ENCODE data around the gene LAPTM5.

Gene LAPTM5

DNA sequence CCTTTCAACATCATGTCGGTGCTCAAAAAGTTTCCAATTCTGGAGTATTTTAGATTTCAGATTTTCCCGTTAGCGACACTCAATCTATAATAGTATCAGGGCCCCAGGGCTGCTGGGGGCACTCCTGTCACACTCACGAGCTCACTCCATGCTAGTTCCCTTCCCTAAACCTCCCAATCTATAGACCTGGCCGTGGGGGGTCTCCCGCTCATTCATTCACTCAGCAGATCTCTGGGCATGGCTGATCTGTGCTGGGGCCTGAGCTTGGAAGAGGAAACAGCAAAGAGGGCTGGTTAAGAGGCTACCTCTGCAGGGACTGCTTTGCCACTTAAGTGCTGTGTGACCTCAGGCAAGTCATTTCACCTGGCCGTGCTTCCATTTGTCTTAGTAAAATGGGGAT, 46.8 kb upstream of the LAPTM5 start:
- TF ChIP-seq TAF1 (IDR thresholded peaks at IDR 0.05; ENCODE audit: borderline replicate concordance, insufficient read depth, low read length), result no peak
- TF ChIP-seq, protein P1, sequence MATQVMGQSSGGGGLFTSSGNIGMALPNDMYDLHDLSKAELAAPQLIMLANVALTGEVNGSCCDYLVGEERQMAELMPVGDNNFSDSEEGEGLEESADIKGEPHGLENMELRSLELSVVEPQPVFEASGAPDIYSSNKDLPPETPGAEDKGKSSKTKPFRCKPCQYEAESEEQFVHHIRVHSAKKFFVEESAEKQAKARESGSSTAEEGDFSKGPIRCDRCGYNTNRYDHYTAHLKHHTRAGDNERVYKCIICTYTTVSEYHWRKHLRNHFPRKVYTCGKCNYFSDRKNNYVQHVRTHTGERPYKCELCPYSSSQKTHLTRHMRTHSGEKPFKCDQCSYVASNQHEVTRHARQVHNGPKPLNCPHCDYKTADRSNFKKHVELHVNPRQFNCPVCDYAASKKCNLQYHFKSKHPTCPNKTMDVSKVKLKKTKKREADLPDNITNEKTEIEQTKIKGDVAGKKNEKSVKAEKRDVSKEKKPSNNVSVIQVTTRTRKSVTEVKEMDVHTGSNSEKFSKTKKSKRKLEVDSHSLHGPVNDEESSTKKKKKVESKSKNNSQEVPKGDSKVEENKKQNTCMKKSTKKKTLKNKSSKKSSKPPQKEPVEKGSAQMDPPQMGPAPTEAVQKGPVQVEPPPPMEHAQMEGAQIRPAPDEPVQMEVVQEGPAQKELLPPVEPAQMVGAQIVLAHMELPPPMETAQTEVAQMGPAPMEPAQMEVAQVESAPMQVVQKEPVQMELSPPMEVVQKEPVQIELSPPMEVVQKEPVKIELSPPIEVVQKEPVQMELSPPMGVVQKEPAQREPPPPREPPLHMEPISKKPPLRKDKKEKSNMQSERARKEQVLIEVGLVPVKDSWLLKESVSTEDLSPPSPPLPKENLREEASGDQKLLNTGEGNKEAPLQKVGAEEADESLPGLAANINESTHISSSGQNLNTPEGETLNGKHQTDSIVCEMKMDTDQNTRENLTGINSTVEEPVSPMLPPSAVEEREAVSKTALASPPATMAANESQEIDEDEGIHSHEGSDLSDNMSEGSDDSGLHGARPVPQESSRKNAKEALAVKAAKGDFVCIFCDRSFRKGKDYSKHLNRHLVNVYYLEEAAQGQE (IDR thresholded peaks at IDR 0.05; ENCODE audit: insufficient read depth in 1 of 2, low read depth in 2 of 2, low read length in 2 of 2), result no peak
- TF ChIP-seq FOXP2 (optimal IDR thresholded peaks at IDR 0.05; ENCODE audit: borderline replicate concordance, extremely low read depth, extremely low read length, insufficient read depth), result no peak

DNA sequence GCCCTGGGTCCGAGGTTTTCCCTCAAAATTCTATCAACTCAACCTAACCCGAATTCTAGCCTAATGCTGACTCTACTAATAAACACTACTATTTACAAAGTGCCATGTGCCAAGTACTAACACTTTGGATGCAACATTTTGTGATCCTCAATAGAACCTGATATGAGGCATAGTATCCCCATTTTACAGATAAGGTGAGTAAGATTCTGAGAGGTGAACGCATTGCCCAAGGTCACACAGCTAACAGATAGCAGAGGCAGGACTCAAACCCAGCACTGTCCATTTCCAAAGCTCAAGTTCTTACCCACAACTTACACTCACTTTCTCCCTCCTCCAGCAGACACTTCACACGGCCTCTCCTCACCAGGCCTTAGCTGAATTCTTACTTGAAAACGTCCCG, 46.0 kb upstream of the LAPTM5 start:
- no peak for TF ChIP-seq POLR2AphosphoS5 (IDR thresholded peaks at IDR 0.05; ENCODE audit: low read depth, low read length)
- TF ChIP-seq FOXP2 (optimal IDR thresholded peaks at IDR 0.05; ENCODE audit: borderline replicate concordance, extremely low read depth, extremely low read length, insufficient read depth), result no peak
- no peak for TF ChIP-seq SIN3A (IDR thresholded peaks at IDR 0.05; ENCODE audit: borderline replicate concordance, insufficient read depth, low read length)
- TF ChIP-seq, protein P1 (IDR thresholded peaks at IDR 0.05; ENCODE audit: insufficient read depth in 1 of 2, low read depth in 2 of 2, low read length in 2 of 2), result no peak
- no peak for TF ChIP-seq TAF1 (IDR thresholded peaks at IDR 0.05; ENCODE audit: borderline replicate concordance, insufficient read depth, low read length)

DNA sequence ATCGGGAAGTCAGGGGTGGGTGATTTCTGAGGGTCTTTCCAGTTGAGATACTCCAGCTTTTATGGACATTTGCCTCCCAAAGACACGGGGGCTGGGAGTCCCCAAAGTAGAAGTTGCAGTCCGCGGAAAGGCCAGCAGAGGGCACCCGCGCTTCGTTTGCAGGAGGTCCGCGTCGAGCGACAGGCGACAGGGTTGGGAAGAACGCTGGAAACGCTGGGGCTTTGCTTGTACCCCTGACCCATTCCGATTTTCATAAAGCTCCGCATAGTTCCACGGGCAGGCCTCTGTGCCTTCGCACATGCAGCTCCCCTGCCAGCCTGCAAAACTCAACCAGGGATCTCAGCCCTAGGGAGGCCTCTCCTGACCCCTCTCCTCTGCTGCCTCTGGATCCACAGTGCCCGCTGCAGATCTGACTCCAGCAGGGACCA, 44.2 kb upstream of the LAPTM5 start:
- TF ChIP-seq TAF1 (IDR thresholded peaks at IDR 0.05; ENCODE audit: borderline replicate concordance, insufficient read depth, low read length), result no peak
- TF ChIP-seq FOXP2 (optimal IDR thresholded peaks at IDR 0.05; ENCODE audit: borderline replicate concordance, extremely low read depth, extremely low read length, insufficient read depth), result no peak
- TF ChIP-seq, protein P1 (IDR thresholded peaks at IDR 0.05; ENCODE audit: insufficient read depth in 1 of 2, low read depth in 2 of 2, low read length in 2 of 2), result no peak

DNA sequence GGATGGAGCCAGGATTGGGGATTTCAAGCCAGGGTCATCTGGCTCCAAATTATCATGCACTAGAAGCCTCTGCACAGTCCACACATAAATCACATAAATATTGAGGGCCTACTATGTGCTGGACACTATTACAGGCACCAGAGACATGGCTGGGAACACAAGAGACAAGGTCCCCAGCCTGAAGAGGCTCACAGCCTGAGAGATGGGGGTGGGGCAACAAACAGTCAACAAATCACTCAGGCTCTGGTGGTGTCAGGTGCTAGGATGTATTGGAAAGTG, 41.6 kb upstream of the LAPTM5 start:
- TF ChIP-seq, protein P1 (IDR thresholded peaks at IDR 0.05; ENCODE audit: insufficient read depth in 1 of 2, low read depth in 2 of 2, low read length in 2 of 2), result no peak
- TF ChIP-seq POLR2AphosphoS5 (IDR thresholded peaks at IDR 0.05; ENCODE audit: low read depth, low read length) (no peak), FOXP2 (optimal IDR thresholded peaks at IDR 0.05; ENCODE audit: borderline replicate concordance, extremely low read depth, extremely low read length, insufficient read depth) (no peak), TAF1 (IDR thresholded peaks at IDR 0.05; ENCODE audit: borderline replicate concordance, insufficient read depth, low read length) (no peak)

DNA sequence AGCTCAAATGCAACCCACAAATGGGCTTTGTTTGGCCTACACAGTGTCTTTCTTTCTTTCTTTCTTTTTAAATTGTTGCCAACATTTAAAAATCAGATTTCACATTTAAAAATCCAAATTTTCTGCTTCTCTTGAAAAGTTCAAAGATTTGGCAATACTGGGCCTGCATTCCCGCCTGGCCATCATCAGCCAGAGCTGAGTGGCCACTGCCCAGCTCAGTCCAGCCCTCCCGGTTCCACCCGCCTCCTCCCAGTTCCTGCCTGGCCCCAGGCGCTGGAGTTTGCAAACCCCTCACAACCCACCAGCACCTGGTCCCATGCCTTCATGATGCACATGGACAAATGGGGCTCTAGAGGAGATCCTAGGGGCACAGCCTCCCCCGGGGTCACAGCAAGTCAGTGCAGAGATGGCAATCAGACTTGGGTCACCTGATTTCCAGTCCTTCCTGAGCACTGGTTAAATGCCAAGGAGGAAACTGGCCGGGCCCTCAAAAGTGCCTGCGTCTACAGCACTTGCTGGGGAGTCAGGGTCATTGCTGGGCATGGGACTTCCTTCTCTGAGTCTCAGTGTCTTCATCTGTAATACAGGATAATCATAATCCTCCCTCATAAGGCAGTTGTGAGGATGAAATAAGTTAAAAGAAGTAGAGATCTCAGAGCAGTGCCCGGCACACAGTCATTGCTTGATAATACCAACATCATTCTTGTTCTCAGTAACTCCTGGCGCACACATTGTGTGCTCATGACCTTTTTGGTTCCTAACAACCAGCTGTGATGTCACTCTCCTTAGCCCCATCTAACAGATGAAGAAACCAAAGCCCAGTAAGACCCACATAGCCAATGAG, 41.0 kb upstream of the LAPTM5 start:
- no peak for TF ChIP-seq FOXP2 (optimal IDR thresholded peaks at IDR 0.05; ENCODE audit: borderline replicate concordance, extremely low read depth, extremely low read length, insufficient read depth)
- TF ChIP-seq SIN3A (IDR thresholded peaks at IDR 0.05; ENCODE audit: borderline replicate concordance, insufficient read depth, low read length), result no peak
- TF ChIP-seq TAF1 (IDR thresholded peaks at IDR 0.05; ENCODE audit: borderline replicate concordance, insufficient read depth, low read length), result no peak
- no peak for TF ChIP-seq POLR2AphosphoS5 (IDR thresholded peaks at IDR 0.05; ENCODE audit: low read depth, low read length)
- TF ChIP-seq, protein P1 (IDR thresholded peaks at IDR 0.05; ENCODE audit: insufficient read depth in 1 of 2, low read depth in 2 of 2, low read length in 2 of 2), result no peak
